Gastroesophageal sphincter (tissue), 4 donors: ENCODE measurements around the gene ADGRG6. TPM values are rescaled to one million over a fixed set of nuclear protein-coding genes. Genes with fewer than 3 reads are reported as not detected.

Experiments used
- ATAC-seq: fragments of 150-250 bp; one replicate; pipeline ENCODE4 v1.9.1; 2016; ENCODE audit warnings: mild to moderate bottlenecking, moderate library complexity
- H3K27ac ChIP-seq, 4 donors: fragments of 200-600 bp; sonication (generic) in 3 of 4; 1 replicate in 3 of 4; 2 replicates in 1 of 4; pipeline ENCODE4 v1.5.1; 2016 to 2019
- H3K27me3 ChIP-seq: fragments of 200-600 bp; sonication (generic); one replicate; pipeline ENCODE4 v1.5.1; 2019
- H3K36me3 ChIP-seq, 2 donors: fragments of 200-600 bp; sonication (generic); one replicate each; pipeline ENCODE4 v1.5.1; 2019; ENCODE audit warnings: control low read depth in 1 of 2
- H3K4me1 ChIP-seq, 3 donors: fragments of 200-600 bp; sonication (generic); 1 replicate in 2 of 3; 2 replicates in 1 of 3; pipeline ENCODE4 v1.5.1; 2016 to 2019; ENCODE audit warnings: control low read depth in 2 of 3
- H3K4me3 ChIP-seq, 2 donors: fragments of 200-600 bp; sonication (generic); one replicate each; pipeline ENCODE4 v1.5.1; 2019; ENCODE audit warnings: mild to moderate bottlenecking in 1 of 2, moderate library complexity in 1 of 2
- H3K9me3 ChIP-seq, 3 donors: fragments of 200-600 bp; sonication (generic); one replicate each; pipeline ENCODE4 v1.5.1; 2017 to 2019; ENCODE audit warnings: control low read depth in 2 of 3
- EP300 ChIP-seq: sonication (generic); formaldehyde crosslinking; IDR thresholded peaks from one replicate; pipeline ENCODE4 v1.6.1; 2017; ENCODE audit warnings: antibody characterized with exemption, mild to moderate bottlenecking
- POLR2A ChIP-seq, 2 donors: fragments of 450-650 bp; IDR thresholded peaks; one replicate each; pipeline ENCODE4 v1.6.1; 2017; ENCODE audit warnings: antibody characterized with exemption in 2 of 2, mild to moderate bottlenecking in 2 of 2, moderate library complexity in 1 of 2
- POLR2AphosphoS5 ChIP-seq: sonication (generic); formaldehyde crosslinking; IDR thresholded peaks from one replicate; pipeline ENCODE4 v1.6.1; 2017; ENCODE audit warnings: antibody characterized with exemption
- WGBS, 2 donors: methylation state at CpG; one replicate each; pipeline ENCODE4 v1.1.5; 2018; ENCODE audit warnings: low coverage in 1 of 2; 5-methylcytosine and 5-hydroxymethylcytosine counted together
- total RNA-seq, 4 donors: library from RNA; depleted of rRNA; stranded (reverse); fragments of >200 nt; gene quantifications; one replicate each; pipeline ENCODE4 v1.1.0, GENCODE V29; 2016
- TF ChIP-seq, protein P1 (sequence below), 4 experiments: fragments of 200-600 bp in 2 of 4; fragments of 450-650 bp in 2 of 4; sonication (generic) in 1 of 4; IDR thresholded peaks; one replicate each; pipeline ENCODE4 v1.5.1; 2017 to 2019; ENCODE audit warnings: antibody characterized with exemption in 4 of 4, mild to moderate bottlenecking in 2 of 4, moderate library complexity in 2 of 4

Gene ADGRG6
- total RNA-seq, 4 donors from 2014 or later, result 8.3 to 14.4 (median 11.4) TPM

DNA sequence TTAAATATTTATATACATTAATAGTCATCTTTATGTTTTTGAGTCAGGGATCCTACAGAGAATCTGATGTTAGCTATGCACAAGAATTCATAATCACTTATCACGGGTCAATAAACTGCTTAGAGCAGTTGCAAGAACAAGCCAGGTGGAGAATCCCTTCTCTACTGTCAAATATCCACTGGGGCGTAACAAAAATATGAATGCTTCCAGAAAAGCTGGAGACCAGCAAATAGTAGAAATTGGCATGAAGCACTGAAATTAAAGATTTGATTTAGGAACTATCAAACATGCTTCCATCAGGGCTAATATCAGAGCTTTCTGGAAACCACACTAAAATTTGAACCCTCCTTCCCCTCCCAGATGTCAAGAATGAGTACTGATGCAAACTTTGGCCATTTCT, 37.3 kb downstream of the ADGRG6 start:
- no peak overlapping the region for H3K4me3 ChIP-seq
- H3K27ac ChIP-seq, result no peak overlapping the region
- no peak for ATAC-seq
- H3K36me3 ChIP-seq, result no peaks in the 10 kb centered on the region
- no peak for TF ChIP-seq POLR2AphosphoS5
- TF ChIP-seq, protein P1, sequence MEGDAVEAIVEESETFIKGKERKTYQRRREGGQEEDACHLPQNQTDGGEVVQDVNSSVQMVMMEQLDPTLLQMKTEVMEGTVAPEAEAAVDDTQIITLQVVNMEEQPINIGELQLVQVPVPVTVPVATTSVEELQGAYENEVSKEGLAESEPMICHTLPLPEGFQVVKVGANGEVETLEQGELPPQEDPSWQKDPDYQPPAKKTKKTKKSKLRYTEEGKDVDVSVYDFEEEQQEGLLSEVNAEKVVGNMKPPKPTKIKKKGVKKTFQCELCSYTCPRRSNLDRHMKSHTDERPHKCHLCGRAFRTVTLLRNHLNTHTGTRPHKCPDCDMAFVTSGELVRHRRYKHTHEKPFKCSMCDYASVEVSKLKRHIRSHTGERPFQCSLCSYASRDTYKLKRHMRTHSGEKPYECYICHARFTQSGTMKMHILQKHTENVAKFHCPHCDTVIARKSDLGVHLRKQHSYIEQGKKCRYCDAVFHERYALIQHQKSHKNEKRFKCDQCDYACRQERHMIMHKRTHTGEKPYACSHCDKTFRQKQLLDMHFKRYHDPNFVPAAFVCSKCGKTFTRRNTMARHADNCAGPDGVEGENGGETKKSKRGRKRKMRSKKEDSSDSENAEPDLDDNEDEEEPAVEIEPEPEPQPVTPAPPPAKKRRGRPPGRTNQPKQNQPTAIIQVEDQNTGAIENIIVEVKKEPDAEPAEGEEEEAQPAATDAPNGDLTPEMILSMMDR (IDR thresholded peaks at IDR 0.05), result no peak
- no peak for TF ChIP-seq EP300
- no peak for TF ChIP-seq POLR2A (IDR thresholded peaks at IDR 0.05)
- no peaks in the 10 kb centered on the region for H3K4me1 ChIP-seq
- H3K9me3 ChIP-seq, result no peaks in the 10 kb centered on the region
- WGBS, 2 donors, result 64 to 67% methylated on average over 1 to 2 of the region's 2 CpGs
- no peaks in the 10 kb centered on the region for H3K27me3 ChIP-seq

DNA sequence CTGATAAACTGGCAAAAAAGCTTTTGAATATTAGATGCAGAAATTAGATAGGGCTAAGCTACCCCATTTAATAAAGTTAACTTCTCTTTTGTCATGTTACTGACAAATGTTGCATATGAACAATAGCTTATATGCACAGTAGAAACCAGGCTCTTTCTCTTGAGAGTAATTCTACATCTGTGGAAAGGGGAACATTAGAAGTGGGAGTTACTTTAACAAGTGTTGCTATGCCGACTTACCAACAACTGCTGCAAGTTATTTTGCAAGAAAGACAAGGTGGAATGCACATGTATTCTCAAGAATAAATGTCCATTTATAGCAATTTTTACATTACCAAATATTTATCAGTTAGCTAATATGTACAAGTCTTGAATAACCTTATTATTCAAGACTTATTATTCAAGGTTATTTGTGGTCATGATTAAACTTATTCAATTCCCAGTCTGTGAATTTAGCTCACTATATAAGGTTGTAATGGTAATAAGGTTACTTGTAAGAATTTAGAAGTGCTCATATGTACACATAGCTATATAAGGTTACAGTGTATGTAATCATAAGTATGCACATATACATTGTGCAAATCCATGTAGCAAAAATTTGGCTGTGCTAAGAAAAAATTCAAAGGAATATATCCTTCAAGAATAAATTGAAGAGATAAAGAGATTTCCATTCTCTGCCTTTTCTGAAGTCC, 38.3 kb downstream of the ADGRG6 start:
- Histone ChIP-seq H3K36me3 (no peaks in the 10 kb centered on the region), H3K4me3 (no peak overlapping the region), H3K27me3 (no peaks in the 10 kb centered on the region), H3K4me1 (no peaks in the 10 kb centered on the region), H3K27ac (no peak overlapping the region), H3K9me3 (no peaks in the 10 kb centered on the region)
- 57% methylated on average over 1 of the region's 1 CpG for WGBS, 2 donors
- no peak for ATAC-seq
- TF ChIP-seq EP300, result no peak
- TF ChIP-seq POLR2AphosphoS5, result no peak
- TF ChIP-seq, protein P1 (IDR thresholded peaks at IDR 0.05), result no peak
- TF ChIP-seq POLR2A (IDR thresholded peaks at IDR 0.05), result no peak

DNA sequence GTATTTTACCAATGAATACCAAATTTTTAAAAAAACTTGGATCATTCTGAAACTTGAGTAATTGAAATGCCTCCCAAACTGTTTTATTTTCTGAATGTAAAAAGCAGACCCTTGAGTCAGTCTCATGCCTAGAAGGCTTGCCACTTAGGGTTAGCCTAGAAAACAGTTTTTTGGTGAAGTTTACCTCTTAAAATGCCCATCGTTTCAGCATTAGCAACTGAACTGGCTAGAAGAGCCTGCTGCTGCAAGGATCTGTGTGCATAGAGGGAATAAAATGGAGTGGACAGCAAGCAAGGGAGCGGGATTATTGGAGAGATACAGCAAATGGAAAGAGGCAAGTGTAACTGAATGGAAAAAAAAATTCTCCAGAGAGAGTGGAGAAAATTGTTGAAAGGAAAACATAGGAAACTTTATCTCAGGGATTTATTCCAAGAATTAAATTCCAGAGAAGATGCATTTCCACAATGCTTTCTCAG, 40.1 kb downstream of the ADGRG6 start:
- H3K4me3 ChIP-seq, result no peak overlapping the region
- no peak for ATAC-seq
- no peaks in the 10 kb centered on the region for H3K4me1 ChIP-seq
- no peaks in the 10 kb centered on the region for H3K9me3 ChIP-seq
- no peaks in the 10 kb centered on the region for H3K27me3 ChIP-seq
- TF ChIP-seq, protein P1 (IDR thresholded peaks at IDR 0.05), result no peak
- TF ChIP-seq POLR2AphosphoS5, result no peak
- no peak for TF ChIP-seq POLR2A (IDR thresholded peaks at IDR 0.05)
- no peak for TF ChIP-seq EP300
- H3K27ac ChIP-seq, result no peak overlapping the region
- 65 to 86% methylated on average over 1 to 2 of the region's 2 CpGs for WGBS, 2 donors
- H3K36me3 ChIP-seq, result no peaks in the 10 kb centered on the region

DNA sequence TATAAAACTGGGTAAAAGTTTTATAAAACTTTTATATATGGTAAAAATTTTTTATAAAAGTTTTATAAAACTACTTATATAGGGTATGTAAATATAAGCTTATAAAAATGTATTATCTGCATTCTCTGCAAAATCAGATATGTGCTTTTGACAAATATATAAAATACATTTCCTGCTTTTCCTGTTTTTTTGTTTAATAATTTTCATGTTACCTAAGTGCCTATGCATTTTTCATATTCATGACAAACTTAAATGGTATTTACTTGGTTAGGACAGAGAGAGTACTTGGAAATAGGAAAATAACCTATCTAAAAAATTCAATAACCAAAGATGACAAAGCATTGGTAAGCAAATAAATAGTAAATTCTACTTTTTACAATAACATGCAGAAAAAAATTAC, 41.2 kb downstream of the ADGRG6 start:
- Histone ChIP-seq H3K4me3 (no peak overlapping the region), H3K4me1 (no peaks in the 10 kb centered on the region), H3K27ac (no peak overlapping the region), H3K27me3 (no peaks in the 10 kb centered on the region), H3K9me3 (no peaks in the 10 kb centered on the region), H3K36me3 (no peaks in the 10 kb centered on the region)
- TF ChIP-seq EP300 (no peak), POLR2A (IDR thresholded peaks at IDR 0.05) (no peak), POLR2AphosphoS5 (no peak)
- TF ChIP-seq, protein P1 (IDR thresholded peaks at IDR 0.05), result no peak
- no peak for ATAC-seq

DNA sequence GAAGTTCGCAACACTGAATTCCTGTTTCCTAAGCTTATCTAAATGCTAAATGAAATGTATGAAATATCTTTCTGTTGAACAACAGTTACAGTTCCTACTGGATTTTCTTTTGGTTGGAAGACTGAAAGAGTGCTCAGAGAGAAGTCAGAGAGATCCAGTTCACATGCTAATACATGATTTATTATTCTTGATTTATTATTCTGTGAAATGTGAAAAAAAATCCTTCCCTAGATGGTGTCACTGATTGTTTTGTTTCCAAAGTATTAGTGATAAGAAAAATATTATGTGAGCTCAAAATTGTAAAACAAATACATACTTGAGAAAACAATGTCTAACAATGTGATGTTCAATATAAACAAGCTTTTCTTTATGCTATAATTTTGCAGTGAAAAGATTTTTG, 42.1 kb downstream of the ADGRG6 start:
- Histone ChIP-seq H3K27me3 (no peaks in the 10 kb centered on the region), H3K4me1 (no peaks in the 10 kb centered on the region), H3K27ac (no peak overlapping the region), H3K4me3 (no peak overlapping the region), H3K36me3 (no peaks in the 10 kb centered on the region), H3K9me3 (no peaks in the 10 kb centered on the region)
- no peak for ATAC-seq
- TF ChIP-seq EP300 (no peak), POLR2A (IDR thresholded peaks at IDR 0.05) (no peak), POLR2AphosphoS5 (no peak)
- TF ChIP-seq, protein P1 (IDR thresholded peaks at IDR 0.05), result no peak
- WGBS, 2 donors, result 53 to 60% methylated on average over 1 of the region's 1 CpG
